HG03460 (cell line): ENCODE results near the gene RGS17.

Experiments used
- ATAC-seq: cut with Tn5 transposase; IDR thresholded peaks from one replicate; pipeline ENCODE4 v1.9.1; 2021; ENCODE audit not compliant: unreplicated experiment

Gene RGS17

GRCh38 chr6:153085239-153085638 lies 45.8 kb downstream of the RGS17 start:
- ATAC-seq: no peak

- ATAC-seq: no peak
Observed at GRCh38 chr6:153084393-153084792, 46.7 kb downstream of the RGS17 start.

GRCh38 chr6:153083869-153084268 lies 47.2 kb downstream of the RGS17 start:
- ATAC-seq: no peak

GRCh38 chr6:153081914-153082313 lies 49.2 kb downstream of the RGS17 start:
- ATAC-seq: no peak

- no peak for ATAC-seq
Observed at GRCh38 chr6:153076431-153076830, 54.7 kb downstream of the RGS17 start.

GRCh38 chr6:153074761-153075160 lies 56.3 kb downstream of the RGS17 start:
- no peak for ATAC-seq

- ATAC-seq: no peak
Observed at GRCh38 chr6:153073841-153074240, 57.2 kb downstream of the RGS17 start.

- ATAC-seq: no peak
Observed at GRCh38 chr6:153070756-153071155, 60.3 kb downstream of the RGS17 start.

- ATAC-seq: no peak
Observed at GRCh38 chr6:153069897-153070296, 61.2 kb downstream of the RGS17 start.

GRCh38 chr6:153065222-153065621 lies 65.9 kb downstream of the RGS17 start:
- no peak for ATAC-seq

GRCh38 chr6:153063936-153064335 lies 67.1 kb downstream of the RGS17 start:
- no peak for ATAC-seq

- ATAC-seq: no peak
Observed at GRCh38 chr6:153062516-153062915, 68.6 kb downstream of the RGS17 start.

GRCh38 chr6:153059757-153060156 lies 71.3 kb downstream of the RGS17 start:
- no peak for ATAC-seq

GRCh38 chr6:153059311-153059710 lies 71.8 kb downstream of the RGS17 start:
- ATAC-seq: no peak

GRCh38 chr6:153058909-153059308 lies 72.2 kb downstream of the RGS17 start:
- no peak for ATAC-seq

GRCh38 chr6:153058291-153058690 lies 72.8 kb downstream of the RGS17 start:
- ATAC-seq: no peak

GRCh38 chr6:153056308-153056707 lies 74.8 kb downstream of the RGS17 start:
- no peak for ATAC-seq

GRCh38 chr6:153051801-153052200 lies 79.3 kb downstream of the RGS17 start:
- no peak for ATAC-seq

- no peak for ATAC-seq
Observed at GRCh38 chr6:153048631-153049030, 82.5 kb downstream of the RGS17 start.

- ATAC-seq: no peak
Observed at GRCh38 chr6:153047386-153047785, 83.7 kb downstream of the RGS17 start.

- no peak for ATAC-seq
Observed at GRCh38 chr6:153045271-153045670, 85.8 kb downstream of the RGS17 start.

GRCh38 chr6:153044295-153044694 lies 86.8 kb downstream of the RGS17 start:
- ATAC-seq: no peak

GRCh38 chr6:153043719-153044118 lies 87.4 kb downstream of the RGS17 start:
- no peak for ATAC-seq
